ENCODE results near the gene PCDH12.

GRCh38 chr5:141926434-141926833 lies 31.6 kb downstream of the PCDH12 start:
- TF ChIP-seq CTCF (IDR thresholded peaks at IDR 0.05; ENCODE audit: poor library complexity), result no peak
- TF ChIP-seq EZH2 (IDR thresholded peaks at IDR 0.05; ENCODE audit: borderline replicate concordance), result no peak
- no peak for TF ChIP-seq EZH2phosphoT487 (IDR thresholded peaks at IDR 0.05; ENCODE audit: low read depth, severe bottlenecking, unreplicated experiment)

Data from hepatocyte (in vitro differentiated cells).